ENCODE data around the gene FUT8.

The FUT8 gene

DNA sequence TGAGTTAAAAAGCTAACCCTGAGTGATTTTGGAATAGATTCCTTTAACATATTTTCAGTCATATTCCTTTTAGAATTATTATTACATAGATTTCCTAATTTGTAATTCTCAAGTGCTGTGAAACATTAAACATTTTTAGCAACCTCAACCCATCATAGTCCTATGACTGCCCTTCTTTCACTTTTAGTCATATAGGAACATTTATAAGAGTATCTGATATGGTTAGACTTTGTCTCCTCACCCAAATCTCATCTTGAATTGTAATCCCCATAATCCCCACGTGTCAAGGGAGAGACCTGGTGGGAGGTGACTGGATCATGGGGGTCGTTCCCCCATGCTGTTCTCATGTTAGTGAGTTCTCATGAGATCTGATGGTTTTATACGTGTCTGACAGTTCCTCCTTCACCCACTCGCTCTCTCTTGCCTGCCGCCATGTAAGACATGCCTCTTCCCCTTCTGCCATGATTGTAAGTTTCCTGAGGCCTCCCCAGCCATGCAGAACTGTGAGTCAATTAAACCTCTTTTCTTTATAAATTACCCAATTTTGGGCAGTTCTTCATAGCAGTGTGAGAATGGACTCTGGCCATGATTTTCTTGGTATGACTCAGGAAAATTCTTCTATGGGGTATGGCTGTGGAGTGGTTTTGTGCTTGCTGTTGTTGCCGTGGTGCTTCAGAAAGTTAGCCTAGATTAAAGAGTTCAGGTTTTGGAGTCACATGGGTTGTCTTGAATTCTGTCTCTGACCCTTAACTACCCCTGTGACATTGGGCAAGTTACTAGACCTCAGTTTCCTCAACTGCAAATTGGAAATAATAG is 83.9 kb downstream of the FUT8 start:
- peak; percentile 39 for DNase-seq (ENCODE audit: low read depth)
- TF ChIP-seq, protein P1, sequence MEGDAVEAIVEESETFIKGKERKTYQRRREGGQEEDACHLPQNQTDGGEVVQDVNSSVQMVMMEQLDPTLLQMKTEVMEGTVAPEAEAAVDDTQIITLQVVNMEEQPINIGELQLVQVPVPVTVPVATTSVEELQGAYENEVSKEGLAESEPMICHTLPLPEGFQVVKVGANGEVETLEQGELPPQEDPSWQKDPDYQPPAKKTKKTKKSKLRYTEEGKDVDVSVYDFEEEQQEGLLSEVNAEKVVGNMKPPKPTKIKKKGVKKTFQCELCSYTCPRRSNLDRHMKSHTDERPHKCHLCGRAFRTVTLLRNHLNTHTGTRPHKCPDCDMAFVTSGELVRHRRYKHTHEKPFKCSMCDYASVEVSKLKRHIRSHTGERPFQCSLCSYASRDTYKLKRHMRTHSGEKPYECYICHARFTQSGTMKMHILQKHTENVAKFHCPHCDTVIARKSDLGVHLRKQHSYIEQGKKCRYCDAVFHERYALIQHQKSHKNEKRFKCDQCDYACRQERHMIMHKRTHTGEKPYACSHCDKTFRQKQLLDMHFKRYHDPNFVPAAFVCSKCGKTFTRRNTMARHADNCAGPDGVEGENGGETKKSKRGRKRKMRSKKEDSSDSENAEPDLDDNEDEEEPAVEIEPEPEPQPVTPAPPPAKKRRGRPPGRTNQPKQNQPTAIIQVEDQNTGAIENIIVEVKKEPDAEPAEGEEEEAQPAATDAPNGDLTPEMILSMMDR (IDR thresholded peaks at IDR 0.05; ENCODE audit: low read length, missing control alignments), result no peak
- no peak overlapping the region for H3K4me3 ChIP-seq (replicated peaks; ENCODE audit: low read depth, low read length)

DNA sequence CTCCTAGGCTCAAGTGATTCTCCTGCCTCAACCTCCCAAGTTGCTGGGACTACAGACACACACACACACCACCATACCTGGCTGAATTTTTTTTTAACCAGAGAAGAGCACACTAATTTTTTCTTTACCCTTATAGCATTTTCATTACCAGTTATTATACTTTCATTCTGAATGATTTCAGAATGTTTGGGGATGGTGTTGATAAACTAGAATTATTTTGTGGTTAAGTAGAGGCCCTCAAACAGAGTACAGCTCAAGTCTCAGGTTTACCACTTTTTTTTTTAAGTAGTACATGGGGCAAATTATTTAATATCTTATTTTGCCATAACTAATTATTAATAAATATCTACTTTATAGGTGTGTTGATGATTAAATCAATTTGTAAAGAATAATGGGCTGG is 86.6 kb downstream of the FUT8 start:
- no peak overlapping the region for H3K4me3 ChIP-seq (replicated peaks; ENCODE audit: low read depth, low read length)
- DNase-seq (ENCODE audit: low read depth), result no peak
- TF ChIP-seq, protein P1 (IDR thresholded peaks at IDR 0.05; ENCODE audit: low read length, missing control alignments), result no peak

DNA sequence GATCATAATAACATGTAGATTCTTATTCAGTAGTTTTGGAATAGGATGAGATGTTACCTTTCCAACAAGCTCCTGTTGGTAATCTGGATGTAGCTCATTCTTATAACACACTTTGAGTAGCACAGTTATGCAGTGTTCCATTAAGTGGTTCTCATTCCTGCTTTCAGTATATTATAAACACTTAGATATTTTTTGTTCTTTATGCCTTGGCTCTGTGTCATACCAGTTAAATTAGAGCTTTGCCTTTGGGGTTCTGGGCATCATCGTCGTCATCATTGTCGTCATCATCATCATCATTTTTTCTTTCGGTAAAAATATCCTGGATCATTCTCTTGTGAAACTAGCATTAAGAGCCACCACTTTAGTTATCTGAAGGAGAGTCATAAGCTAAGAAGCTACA is 87.5 kb downstream of the FUT8 start:
- TF ChIP-seq, protein P1 (IDR thresholded peaks at IDR 0.05; ENCODE audit: low read length, missing control alignments), result no peak
- no peak overlapping the region for H3K4me3 ChIP-seq (replicated peaks; ENCODE audit: low read depth, low read length)
- no peak for DNase-seq (ENCODE audit: low read depth)

DNA sequence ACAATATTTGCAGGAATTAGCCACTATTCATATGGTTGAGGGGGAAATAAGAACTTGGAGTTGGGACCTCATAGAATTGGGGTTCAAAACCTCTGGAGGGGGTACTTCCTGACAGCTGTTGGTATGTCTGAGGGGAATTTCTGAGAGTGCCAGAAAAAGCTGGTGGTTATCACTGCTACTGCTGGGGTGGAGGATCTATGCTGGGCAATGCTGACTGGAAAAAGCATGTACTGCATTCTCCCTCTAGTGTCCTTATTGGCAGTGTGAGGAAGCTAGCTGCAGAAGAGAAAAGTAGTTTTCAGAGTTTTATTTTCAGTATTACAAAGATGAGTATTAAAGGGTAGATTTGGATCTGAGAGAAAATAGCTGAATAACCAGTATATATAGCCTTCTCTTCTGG is 88.8 kb downstream of the FUT8 start:
- no peak overlapping the region for H3K4me3 ChIP-seq (replicated peaks; ENCODE audit: low read depth, low read length)
- TF ChIP-seq, protein P1 (IDR thresholded peaks at IDR 0.05; ENCODE audit: low read length, missing control alignments), result peak; percentile 25
- no peak for DNase-seq (ENCODE audit: low read depth)

DNA sequence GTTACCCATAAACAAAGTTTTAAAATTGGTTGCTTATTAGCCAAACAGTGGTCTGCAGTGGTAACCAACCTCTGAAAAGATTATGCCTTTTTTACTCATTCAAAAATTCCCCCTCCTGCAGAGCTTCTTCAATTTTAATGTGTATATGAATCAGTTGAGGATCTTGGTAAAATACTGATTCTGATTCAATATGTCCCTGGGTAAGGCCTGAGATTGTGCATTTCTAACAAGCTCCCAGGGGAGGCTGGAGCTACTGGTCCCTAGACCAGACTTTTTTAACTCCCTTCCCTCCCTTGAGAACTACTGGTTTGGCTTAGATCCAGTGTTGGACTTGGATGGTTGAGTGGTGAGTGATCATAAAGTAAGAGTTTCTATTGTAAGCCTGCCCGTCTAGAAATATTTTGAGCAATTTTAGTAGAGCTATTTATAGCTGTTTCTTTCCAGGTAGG is 90.2 kb downstream of the FUT8 start:
- TF ChIP-seq, protein P1 (IDR thresholded peaks at IDR 0.05; ENCODE audit: low read length, missing control alignments), result no peak
- no peak overlapping the region for H3K4me3 ChIP-seq (replicated peaks; ENCODE audit: low read depth, low read length)
- peak; percentile 81 for DNase-seq (ENCODE audit: low read depth)

DNA sequence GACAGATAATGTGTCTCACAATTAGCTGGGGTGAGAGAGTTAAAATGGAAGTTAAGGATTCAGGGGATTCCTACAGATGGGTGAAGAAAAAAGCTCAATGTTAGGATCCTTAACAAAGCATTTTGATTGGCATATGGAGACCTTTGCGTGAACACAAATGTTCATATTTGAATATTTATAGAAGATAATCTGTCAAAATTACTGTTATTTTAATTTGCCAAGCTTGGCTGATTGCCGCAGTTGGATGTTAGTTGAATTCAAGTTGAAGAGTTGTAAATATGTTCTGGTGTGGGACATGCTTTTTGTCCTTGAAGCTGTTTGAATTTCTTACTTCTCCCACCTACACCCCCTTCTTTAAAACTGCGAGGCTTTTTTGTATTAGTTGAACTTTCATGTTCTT is 91.2 kb downstream of the FUT8 start:
- no peak for DNase-seq (ENCODE audit: low read depth)
- TF ChIP-seq, protein P1 (IDR thresholded peaks at IDR 0.05; ENCODE audit: low read length, missing control alignments), result no peak
- H3K4me3 ChIP-seq (replicated peaks; ENCODE audit: low read depth, low read length), result no peak overlapping the region

DNA sequence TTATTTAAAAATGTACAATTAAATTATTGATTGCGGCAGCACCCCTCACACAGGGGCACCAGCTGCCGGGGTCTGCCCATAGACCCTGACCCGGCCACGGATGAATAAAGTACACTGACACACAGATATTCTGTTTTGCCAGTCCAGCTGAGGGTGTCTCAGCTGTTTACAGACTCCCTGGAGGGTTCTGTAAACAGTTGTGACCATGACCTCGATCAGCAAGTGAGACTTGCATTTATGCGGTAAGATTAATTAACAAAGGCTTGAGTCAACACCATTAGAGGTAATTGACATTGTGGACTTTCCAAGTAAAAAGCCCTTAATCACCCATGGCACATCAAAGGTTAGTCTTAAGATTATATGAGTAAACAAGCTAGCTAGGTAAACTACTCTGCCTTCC is 94.3 kb downstream of the FUT8 start:
- H3K4me3 ChIP-seq (replicated peaks; ENCODE audit: low read depth, low read length), result no peak overlapping the region
- TF ChIP-seq, protein P1 (IDR thresholded peaks at IDR 0.05; ENCODE audit: low read length, missing control alignments), result no peak
- DNase-seq (ENCODE audit: low read depth), result no peak
